Measurements from ENCODE around the gene FAM184B. TPM values are rescaled to one million over a fixed set of nuclear protein-coding genes. Genes with fewer than 3 reads are reported as not detected.

FAM184B gene
- total RNA-seq, 1 experiment from 2014 or later, result 0.09 TPM

DNA sequence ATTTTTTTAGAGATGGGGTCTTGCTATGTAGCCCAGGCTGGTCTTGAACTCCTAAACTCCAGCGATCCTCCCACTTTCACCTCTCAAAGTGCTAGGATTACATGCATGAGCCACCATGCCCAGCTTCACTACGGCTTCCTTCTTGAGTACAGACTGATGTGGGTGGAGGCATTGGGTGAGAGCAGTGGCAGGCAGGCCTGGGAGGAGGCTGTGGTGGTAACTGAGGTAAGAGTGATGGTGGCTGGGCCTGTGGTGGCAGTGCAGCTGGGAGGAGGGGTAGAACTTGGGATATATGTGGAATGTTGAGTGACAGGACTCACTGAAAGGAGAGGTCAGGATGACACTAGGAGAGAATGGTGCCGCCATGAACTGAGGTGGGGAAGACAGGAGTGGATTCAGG lies 86.1 kb downstream of the FAM184B start:
- H3K18ac ChIP-seq (ENCODE audit: insufficient read length, low read depth, low read length), result no peak overlapping the region
- DNase-seq, result no peak

More for the DNA sequence above, 86.1 kb downstream of the FAM184B start:
- Histone ChIP-seq H2AFZ (ENCODE audit: low read length) (no peak overlapping the region), H3K23ac (ENCODE audit: insufficient read length, low read depth, low read length) (no peak overlapping the region), H3K4me2 (ENCODE audit: insufficient read depth, insufficient read length, low read length) (no peak overlapping the region), H3K27ac (ENCODE audit: insufficient read length, low read depth, low read length) (no peak overlapping the region), H2BK20ac (ENCODE audit: low read depth, low read length, poor library complexity, severe bottlenecking) (no peak overlapping the region), H3K79me2 (ENCODE audit: insufficient read depth, low read length) (no peaks in the 10 kb centered on the region), H3T11ph (ENCODE audit: low read length) (no peak overlapping the region), H3K4ac (ENCODE audit: low read depth, low read length) (no peak overlapping the region), H4K91ac (ENCODE audit: insufficient read length, low read depth, low read length) (no peak overlapping the region), H2AK5ac (ENCODE audit: insufficient read length, low read length) (no peak overlapping the region), H2BK5ac (ENCODE audit: insufficient read length, low read length) (no peak overlapping the region), H2BK15ac (ENCODE audit: low read depth, low read length) (no peak overlapping the region), H2BK12ac (ENCODE audit: insufficient read length, low read depth, low read length) (no peak overlapping the region), H3K23me2 (ENCODE audit: insufficient read length, low read depth, low read length, poor library complexity, severe bottlenecking) (no peaks in the 10 kb centered on the region), H4K8ac (replicated peaks; ENCODE audit: insufficient read length, low read depth, low read length) (no peak overlapping the region), H3K79me1 (ENCODE audit: insufficient read depth, low read depth, low read length, poor library complexity, severe bottlenecking) (no peaks in the 10 kb centered on the region), H3K56ac (ENCODE audit: insufficient read length, low read depth, low read length) (no peak overlapping the region), H3K14ac (ENCODE audit: insufficient read depth, low read length) (no peak overlapping the region), H4K5ac (ENCODE audit: insufficient read length, low read depth, low read length) (no peak overlapping the region), H3K4me1 (ENCODE audit: insufficient read depth, low read length) (no peaks in the 10 kb centered on the region), H3K9me3 (ENCODE audit: control insufficient read depth, low read depth, low read length) (no peaks in the 10 kb centered on the region), H4K20me1 (ENCODE audit: control insufficient read depth, insufficient read depth, insufficient read length) (no peaks in the 10 kb centered on the region), H3K27me3 (ENCODE audit: insufficient read depth, low read length) (no peaks in the 10 kb centered on the region), H2BK120ac (ENCODE audit: low read depth, low read length, poor library complexity, severe bottlenecking) (no peak overlapping the region), H3K9ac (ENCODE audit: extremely low read depth, insufficient read length, low read length) (no peak overlapping the region)
- Mint-ChIP-seq H3K4me1 (no peaks in the 10 kb centered on the region), H3K27ac (no peak overlapping the region), H3K9me3 (peaks cover 0 to 7% of the 10 kb centered on the region in 2 experiments; a peak in 2 of 5 replicates), H3K36me3 (ENCODE audit: insufficient read depth in 1 of 3, low read depth in 3 of 3) (no peaks in the 10 kb centered on the region; a peak in 1 of 7 replicates), H3K4me3 (no peak overlapping the region), H3K27me3 (ENCODE audit: low read depth) (peaks cover 2% of the 10 kb centered on the region)
- TF ChIP-seq, protein P1, sequence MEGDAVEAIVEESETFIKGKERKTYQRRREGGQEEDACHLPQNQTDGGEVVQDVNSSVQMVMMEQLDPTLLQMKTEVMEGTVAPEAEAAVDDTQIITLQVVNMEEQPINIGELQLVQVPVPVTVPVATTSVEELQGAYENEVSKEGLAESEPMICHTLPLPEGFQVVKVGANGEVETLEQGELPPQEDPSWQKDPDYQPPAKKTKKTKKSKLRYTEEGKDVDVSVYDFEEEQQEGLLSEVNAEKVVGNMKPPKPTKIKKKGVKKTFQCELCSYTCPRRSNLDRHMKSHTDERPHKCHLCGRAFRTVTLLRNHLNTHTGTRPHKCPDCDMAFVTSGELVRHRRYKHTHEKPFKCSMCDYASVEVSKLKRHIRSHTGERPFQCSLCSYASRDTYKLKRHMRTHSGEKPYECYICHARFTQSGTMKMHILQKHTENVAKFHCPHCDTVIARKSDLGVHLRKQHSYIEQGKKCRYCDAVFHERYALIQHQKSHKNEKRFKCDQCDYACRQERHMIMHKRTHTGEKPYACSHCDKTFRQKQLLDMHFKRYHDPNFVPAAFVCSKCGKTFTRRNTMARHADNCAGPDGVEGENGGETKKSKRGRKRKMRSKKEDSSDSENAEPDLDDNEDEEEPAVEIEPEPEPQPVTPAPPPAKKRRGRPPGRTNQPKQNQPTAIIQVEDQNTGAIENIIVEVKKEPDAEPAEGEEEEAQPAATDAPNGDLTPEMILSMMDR (conservative IDR thresholded peaks at IDR 0.05), result no peak
- no CpG with 5 or more reads among the region's 3 CpGs for whole genome bisulfite sequencing (ENCODE audit: extremely low coverage, insufficient read length, low lambda C conversion rate)
